BJ (cell line): ENCODE measurements around the gene ODF2. TPM values are rescaled to one million over a fixed set of nuclear protein-coding genes. Genes with fewer than 3 reads are reported as not detected.

Experiments used
- CTCF ChIA-PET: fragments of 350-600 bp; formaldehyde crosslinking; extraction: SDS; loops from one replicate; lab custom pipeline; 2021; ENCODE audit warnings: antibody characterized with exemption, inconsistent platforms; lab: Yijun Ruan, JAX
- POLR2A ChIA-PET: fragments of 300-600 bp; sonication (Branson Sonifier 250); formaldehyde crosslinking; extraction: SDS; loops from one replicate; lab custom pipeline; 2021; ENCODE audit warnings: antibody characterized with exemption; lab: Charles Lee
- DNase-seq: peaks from one replicate; pipeline ENCODE4 v3.0.0-alpha.2; 2011; ENCODE audit warnings: low read depth
- H3K27me3 ChIP-seq: 2 replicates; pipeline ENCODE4 v1.6.0; 2011; ENCODE audit warnings: low read length; ENCODE audit not compliant: control insufficient read depth, insufficient read depth
- H3K36me3 ChIP-seq: 2 replicates; pipeline ENCODE4 v1.5.1; 2011; ENCODE audit warnings: low read length; ENCODE audit not compliant: control insufficient read depth, insufficient read depth
- H3K4me3 ChIP-seq: 2 replicates; pipeline ENCODE4 v1.5.1; 2011; ENCODE audit warnings: low read depth, mild to moderate bottlenecking, control low read depth, low read length
- polyA plus RNA-seq: library from polyadenylated mRNA; depleted of rRNA; stranded (reverse); fragments of >200 nt; gene quantifications from 2 replicates; pipeline ENCODE4 v1.2.3, GENCODE V29; 2011
- TF ChIP-seq, protein P1 (sequence below): IDR thresholded peaks from 2 replicates; pipeline ENCODE4 v1.5.1; 2011; ENCODE audit warnings: low read depth, mild to moderate bottlenecking, control low read depth, inconsistent platforms, low read length, moderate library complexity; ENCODE audit not compliant: insufficient read depth

ODF2 gene
- polyA plus RNA-seq, 1 experiment = 21.5 TPM

DNA sequence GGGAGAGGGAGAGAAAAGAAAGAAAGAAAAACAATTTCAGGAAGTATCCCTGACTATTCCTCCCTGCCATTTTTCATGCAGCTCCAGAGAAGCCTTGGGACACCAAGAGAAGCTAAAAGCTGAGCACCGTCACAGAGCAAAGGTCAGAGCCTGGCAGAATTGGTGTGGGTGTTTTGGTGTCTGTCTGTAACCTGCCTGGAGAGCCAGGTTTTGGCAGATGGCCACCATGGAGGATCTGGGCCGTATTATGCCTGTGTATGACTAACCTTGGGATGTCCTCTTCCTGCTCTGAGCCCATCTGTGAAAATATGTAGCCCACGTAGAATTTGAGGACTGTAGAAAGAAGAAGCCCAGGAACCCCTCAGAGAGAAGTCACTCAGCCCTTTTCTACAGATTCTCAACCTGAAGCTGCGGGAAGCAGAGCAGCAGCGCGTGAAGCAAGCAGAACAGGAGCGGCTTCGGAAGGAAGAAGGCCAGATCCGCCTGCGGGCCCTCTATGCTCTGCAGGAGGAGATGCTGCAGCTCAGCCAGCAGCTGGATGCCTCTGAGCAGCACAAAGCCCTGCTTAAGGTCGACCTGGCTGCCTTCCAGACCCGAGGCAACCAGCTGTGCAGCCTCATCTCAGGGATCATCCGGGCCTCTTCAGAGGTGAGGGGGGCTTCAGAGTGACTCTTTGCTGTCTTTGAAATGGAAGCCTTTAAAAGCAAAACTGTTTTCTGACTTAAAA is 67.6 kb downstream of the ODF2 start:
- Histone ChIP-seq H3K36me3 (peaks cover 9% of the 10 kb centered on the region), H3K4me3 (no peak overlapping the region), H3K27me3 (no peaks in the 10 kb centered on the region)
- ChIA-PET POLR2A (no interaction called here), CTCF (interaction anchor here (1.4 kb wide), 1 partner anchor 161 kb away, joined by 4 read pairs; no protein-coding TSS in a partner anchor)
- DNase-seq = no peak
- TF ChIP-seq, protein P1, sequence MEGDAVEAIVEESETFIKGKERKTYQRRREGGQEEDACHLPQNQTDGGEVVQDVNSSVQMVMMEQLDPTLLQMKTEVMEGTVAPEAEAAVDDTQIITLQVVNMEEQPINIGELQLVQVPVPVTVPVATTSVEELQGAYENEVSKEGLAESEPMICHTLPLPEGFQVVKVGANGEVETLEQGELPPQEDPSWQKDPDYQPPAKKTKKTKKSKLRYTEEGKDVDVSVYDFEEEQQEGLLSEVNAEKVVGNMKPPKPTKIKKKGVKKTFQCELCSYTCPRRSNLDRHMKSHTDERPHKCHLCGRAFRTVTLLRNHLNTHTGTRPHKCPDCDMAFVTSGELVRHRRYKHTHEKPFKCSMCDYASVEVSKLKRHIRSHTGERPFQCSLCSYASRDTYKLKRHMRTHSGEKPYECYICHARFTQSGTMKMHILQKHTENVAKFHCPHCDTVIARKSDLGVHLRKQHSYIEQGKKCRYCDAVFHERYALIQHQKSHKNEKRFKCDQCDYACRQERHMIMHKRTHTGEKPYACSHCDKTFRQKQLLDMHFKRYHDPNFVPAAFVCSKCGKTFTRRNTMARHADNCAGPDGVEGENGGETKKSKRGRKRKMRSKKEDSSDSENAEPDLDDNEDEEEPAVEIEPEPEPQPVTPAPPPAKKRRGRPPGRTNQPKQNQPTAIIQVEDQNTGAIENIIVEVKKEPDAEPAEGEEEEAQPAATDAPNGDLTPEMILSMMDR = no peak

DNA sequence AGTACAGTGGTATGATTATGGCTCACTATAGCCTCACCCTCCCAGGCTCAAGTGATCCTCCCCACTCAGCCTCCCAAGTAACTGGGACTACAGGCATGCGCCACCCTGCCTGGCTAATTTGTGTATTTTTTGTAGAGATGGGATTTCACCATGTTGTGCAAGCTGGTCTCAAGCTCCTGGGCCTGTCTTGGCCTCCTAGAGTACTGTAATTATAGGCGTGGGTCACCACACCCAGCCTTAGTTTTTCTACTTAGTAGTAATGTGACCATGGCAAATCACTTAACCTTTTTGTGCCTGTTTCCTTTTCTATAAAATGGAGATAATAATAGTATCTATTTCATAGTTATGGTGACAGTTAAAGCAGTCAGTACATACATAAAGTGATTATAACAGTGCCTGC is 70.9 kb downstream of the ODF2 start:
- no peak for DNase-seq
- H3K27me3 ChIP-seq = no peaks in the 10 kb centered on the region
- H3K36me3 ChIP-seq = peaks cover 7% of the 10 kb centered on the region
- no peak overlapping the region for H3K4me3 ChIP-seq
- ChIA-PET CTCF (interaction anchor here (1.3 kb wide), 1 partner anchor 164 kb away, joined by 3 read pairs; no protein-coding TSS in a partner anchor), POLR2A (no interaction called here)
- TF ChIP-seq, protein P1 = no peak

DNA sequence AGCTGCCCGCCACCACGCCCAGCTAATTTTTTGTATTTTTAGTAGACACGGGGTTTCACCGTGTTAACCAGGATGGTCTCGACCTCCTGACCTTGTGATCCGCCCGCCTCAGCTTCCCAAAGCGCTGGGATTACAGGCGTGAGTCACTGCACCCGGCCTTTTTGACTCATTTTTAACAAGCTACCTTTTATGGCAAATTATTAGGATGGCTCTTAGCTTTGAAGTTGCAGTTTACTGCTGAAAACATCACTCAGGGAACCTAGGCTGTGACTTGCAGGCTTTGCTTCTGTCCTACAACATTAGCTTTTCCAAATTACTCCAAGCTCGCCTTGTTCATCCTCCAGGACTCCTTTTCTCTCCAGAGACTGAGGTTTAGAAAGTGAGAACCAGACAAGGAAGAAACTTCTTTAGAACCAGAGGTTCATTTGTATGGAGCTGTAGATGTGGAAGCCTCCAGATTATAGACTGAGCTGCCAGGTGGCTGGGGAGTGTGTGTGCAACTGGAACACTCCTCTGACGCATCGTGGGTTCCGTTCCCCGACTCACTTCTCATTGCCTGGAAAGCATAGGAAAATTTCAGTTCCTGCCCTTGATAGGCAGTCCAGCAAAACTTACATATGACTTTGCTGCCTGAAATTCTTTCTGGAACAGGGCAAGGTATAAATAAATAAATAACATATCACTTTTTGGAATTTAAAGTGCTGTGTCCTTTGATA is 72.8 kb downstream of the ODF2 start:
- TF ChIP-seq, protein P1 = no peak
- no peak for DNase-seq
- CTCF ChIA-PET = interaction anchor here (0.9 to 1.0 kb wide), 2 partner anchors 90 to 165 kb away, joined by 3 read pairs; no protein-coding TSS in a partner anchor
- POLR2A ChIA-PET = no interaction called here
- Histone ChIP-seq H3K27me3 (no peaks in the 10 kb centered on the region), H3K36me3 (peaks cover 6% of the 10 kb centered on the region), H3K4me3 (no peak overlapping the region)

DNA sequence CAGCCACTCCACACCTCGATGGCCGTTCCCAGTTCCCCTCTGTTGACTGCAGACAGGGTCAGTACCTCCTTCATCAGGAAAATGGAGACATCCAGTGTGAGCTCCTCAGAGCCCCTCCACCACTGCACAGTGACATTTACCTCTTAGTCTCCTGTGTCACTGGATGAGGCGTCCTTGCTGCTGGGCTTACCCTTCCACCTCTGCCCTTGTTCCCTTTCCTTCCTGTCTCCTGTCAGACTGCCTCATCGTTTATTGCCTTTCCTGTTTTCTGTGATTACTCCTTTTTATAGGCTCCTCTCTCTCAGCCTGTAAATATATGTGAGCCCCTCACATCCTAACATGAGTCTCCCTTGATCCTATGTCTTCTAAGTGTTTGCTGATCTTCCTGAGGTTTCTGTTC is 73.4 kb downstream of the ODF2 start:
- H3K27me3 ChIP-seq = no peaks in the 10 kb centered on the region
- DNase-seq = no peak
- TF ChIP-seq, protein P1 = no peak
- H3K36me3 ChIP-seq = peaks cover 5% of the 10 kb centered on the region
- no peak overlapping the region for H3K4me3 ChIP-seq
- CTCF ChIA-PET = interaction anchor here (1.0 kb wide), 1 partner anchor 90 kb away, joined by 3 read pairs; no protein-coding TSS in a partner anchor
- POLR2A ChIA-PET = no interaction called here

DNA sequence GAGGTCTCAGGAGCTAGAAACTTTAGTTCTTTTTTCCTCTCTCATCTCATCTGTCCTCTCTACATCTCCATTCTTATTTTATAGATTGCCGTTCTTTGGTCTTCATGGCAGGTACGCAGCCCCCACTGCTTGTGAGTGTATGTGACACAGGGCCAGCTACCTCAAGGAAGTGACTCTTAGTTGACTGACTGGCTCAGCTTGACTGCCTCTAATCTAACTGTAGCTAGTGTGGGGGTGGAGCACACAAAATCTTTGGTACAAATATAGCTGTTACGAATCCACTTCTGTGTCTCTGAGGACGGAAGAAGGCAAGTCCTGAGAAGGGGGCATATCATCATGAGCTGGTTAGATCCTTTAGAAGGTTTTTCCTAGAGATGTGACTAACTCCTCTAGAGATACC is 76.8 kb downstream of the ODF2 start:
- POLR2A ChIA-PET = no interaction called here
- H3K4me3 ChIP-seq = no peak overlapping the region
- DNase-seq = no peak
- CTCF ChIA-PET = interaction anchor here (1.4 kb wide), 1 partner anchor 94 kb away, joined by 4 read pairs; no protein-coding TSS in a partner anchor
- TF ChIP-seq, protein P1 = no peak
- no peaks in the 10 kb centered on the region for H3K27me3 ChIP-seq
- H3K36me3 ChIP-seq = peaks cover 4% of the 10 kb centered on the region
